Central memory CD8-positive, alpha-beta T cell (primary cell): ENCODE measurements around the gene FARS2.

ENCODE experiments used
- ATAC-seq: fragments of 150-1000 bp; cut with Tn5 transposase; replicated peaks from 2 replicates; pipeline ENCODE4 v1.10.0; 2022; ENCODE audit warnings: mild to moderate bottlenecking, moderate FRiP score, moderate number of reproducible peaks; ENCODE audit not compliant: poor library complexity, severe bottlenecking; ENCODE audit errors: extremely low read depth
- DNase-seq, 2 donors: peaks; one replicate each; pipeline ENCODE4 v3.0.0; 2021; ENCODE audit warnings: low spot score in 2 of 2
- H3K27ac Mint-ChIP-seq: one replicate; pipeline ENCODE4 v1.8.0; 2022; ENCODE audit warnings: low read depth, mild to moderate bottlenecking, moderate library complexity, mixed read lengths
- H3K27me3 Mint-ChIP-seq: one replicate; pipeline ENCODE4 v1.8.0; 2022; ENCODE audit warnings: mixed read lengths
- H3K36me3 Mint-ChIP-seq: one replicate; pipeline ENCODE4 v1.8.0; 2022; ENCODE audit warnings: mild to moderate bottlenecking, moderate library complexity, mixed read lengths; ENCODE audit not compliant: insufficient read depth
- H3K4me1 Mint-ChIP-seq: one replicate; pipeline ENCODE4 v1.8.0; 2022; ENCODE audit warnings: mixed read lengths
- H3K4me3 Mint-ChIP-seq: one replicate; pipeline ENCODE4 v1.8.0; 2022; ENCODE audit warnings: mild to moderate bottlenecking, moderate library complexity, mixed read lengths
- H3K9me3 Mint-ChIP-seq: one replicate; pipeline ENCODE4 v1.8.0; 2022; ENCODE audit warnings: mixed read lengths

The FARS2 gene

DNA sequence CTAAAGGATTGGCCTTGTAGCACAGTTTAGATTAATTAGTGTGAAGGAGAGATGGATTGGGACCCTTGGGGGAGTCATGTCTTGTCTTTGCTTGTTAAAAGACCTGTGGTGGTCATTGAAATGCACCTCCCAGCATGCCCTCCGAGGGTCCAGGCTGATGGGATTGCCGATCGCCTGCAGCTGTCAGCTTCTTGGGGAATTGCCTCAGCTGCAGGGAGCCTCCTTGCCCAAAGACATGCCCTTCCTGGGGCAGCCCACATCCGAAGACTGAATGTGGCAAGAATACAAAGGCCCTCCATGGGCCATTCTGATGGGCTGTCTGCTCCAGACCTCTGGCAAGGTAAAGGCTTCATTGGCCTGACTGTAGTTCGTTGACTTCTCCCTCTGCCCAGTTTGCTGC lies 150.7 kb downstream of the FARS2 start:
- H3K9me3 Mint-ChIP-seq, result no peaks in the 10 kb centered on the region
- DNase-seq, result no peak
- ATAC-seq, result no peak
- H3K27me3 Mint-ChIP-seq, result no peaks in the 10 kb centered on the region
- H3K36me3 Mint-ChIP-seq, result peaks cover 7% of the 10 kb centered on the region
- H3K27ac Mint-ChIP-seq, result no peak overlapping the region
- H3K4me1 Mint-ChIP-seq, result no peaks in the 10 kb centered on the region
- H3K4me3 Mint-ChIP-seq, result no peak overlapping the region

DNA sequence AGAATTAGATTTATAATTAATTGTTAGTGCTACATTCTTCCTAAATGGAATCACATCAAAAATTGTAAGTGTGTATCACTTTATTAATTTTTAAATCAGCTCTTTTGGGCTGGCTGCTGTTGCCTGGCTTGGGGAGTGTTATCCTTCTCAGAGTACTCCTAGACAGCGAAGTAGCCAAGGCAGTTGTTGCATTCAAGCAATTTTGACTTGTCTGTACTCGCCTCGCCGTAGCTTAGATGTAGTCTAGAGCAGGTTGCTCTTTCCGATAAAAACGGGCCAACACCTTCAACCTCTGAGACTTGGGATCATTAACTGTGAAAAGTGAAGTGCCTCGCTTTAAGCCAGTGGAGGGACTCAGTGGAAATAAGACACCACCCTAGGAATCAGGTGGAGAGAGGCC lies 151.3 kb downstream of the FARS2 start:
- H3K9me3 Mint-ChIP-seq, result no peaks in the 10 kb centered on the region
- H3K4me1 Mint-ChIP-seq, result peaks cover 5% of the 10 kb centered on the region
- DNase-seq, result no peak
- H3K36me3 Mint-ChIP-seq, result peaks cover 7% of the 10 kb centered on the region
- no peak for ATAC-seq
- no peaks in the 10 kb centered on the region for H3K27me3 Mint-ChIP-seq
- H3K4me3 Mint-ChIP-seq, result no peak overlapping the region
- no peak overlapping the region for H3K27ac Mint-ChIP-seq

DNA sequence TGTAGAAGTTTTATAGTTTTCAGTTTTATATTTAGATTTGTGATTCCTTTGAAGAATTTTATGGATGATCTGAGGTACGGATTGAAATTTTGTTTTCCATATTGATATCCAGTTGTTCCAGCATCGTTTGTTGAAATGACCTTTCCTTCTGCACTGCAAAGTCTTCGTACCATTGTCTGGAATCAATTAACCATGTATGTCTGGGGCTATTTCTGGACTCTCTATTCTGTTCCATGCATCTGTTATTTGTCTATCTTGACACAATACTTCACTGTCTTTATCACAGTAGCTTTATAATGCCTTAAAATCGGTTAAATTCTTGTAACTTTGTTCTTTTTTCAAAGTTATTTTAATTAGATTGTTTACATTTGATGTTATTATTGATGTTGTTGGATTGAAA lies 154.9 kb downstream of the FARS2 start:
- no peaks in the 10 kb centered on the region for H3K27me3 Mint-ChIP-seq
- H3K4me1 Mint-ChIP-seq, result peaks cover 6% of the 10 kb centered on the region
- H3K9me3 Mint-ChIP-seq, result no peaks in the 10 kb centered on the region
- H3K27ac Mint-ChIP-seq, result no peak overlapping the region
- ATAC-seq (no peak), DNase-seq (no peak)
- H3K36me3 Mint-ChIP-seq, result peaks cover 8% of the 10 kb centered on the region
- H3K4me3 Mint-ChIP-seq, result no peak overlapping the region

DNA sequence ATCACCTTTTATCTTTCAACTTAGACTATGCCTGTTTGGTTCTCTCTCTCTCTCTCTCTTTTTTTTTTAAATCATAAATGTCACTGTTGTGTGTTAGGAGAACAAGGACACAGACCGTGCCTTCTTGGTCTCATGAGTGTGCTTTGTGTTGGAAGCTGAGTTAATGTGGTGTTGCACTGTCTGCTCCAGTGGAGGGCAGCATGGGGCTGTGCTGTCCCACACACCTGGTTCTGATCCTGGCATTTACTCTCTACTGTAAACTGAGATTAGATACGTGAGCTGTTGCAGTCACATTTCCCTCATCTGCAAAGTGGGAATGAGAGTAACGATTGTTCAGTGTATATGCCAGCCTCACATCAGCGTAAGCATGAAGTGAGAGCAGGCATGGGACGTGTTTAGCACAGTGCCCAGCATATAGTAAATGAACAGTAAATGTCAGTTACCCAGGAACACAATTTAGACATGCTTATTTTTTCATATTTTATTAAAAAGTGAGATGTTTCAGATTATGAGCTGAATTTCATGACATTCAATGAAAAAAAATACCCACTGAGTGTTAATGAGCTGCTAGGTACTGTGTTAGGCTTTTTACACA lies 161.1 kb downstream of the FARS2 start:
- ATAC-seq (no peak), DNase-seq (no peak)
- H3K36me3 Mint-ChIP-seq, result peaks cover 5% of the 10 kb centered on the region
- H3K27ac Mint-ChIP-seq, result no peak overlapping the region
- no peaks in the 10 kb centered on the region for H3K9me3 Mint-ChIP-seq
- H3K27me3 Mint-ChIP-seq, result no peaks in the 10 kb centered on the region
- no peak overlapping the region for H3K4me3 Mint-ChIP-seq
- H3K4me1 Mint-ChIP-seq, result peaks cover 14% of the 10 kb centered on the region

DNA sequence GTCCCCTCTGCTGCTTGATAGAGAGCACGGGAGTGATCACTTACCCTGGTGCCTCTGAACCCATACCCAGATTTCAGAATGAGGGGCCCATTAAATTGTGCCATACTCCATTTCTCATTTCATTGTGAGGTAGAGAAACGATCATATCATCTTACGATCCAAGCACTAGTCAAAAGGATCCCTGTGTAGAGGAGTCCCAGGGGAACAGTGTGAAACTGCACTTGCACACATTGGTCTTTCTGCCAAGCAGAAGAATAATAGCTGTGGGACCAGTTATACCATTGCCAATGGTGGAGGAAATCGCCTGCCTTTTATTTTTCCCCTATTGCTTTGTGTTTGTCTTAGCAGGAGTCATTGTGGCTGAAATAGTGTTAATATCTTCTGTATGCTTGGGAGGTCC lies 161.9 kb downstream of the FARS2 start:
- no peak for DNase-seq
- H3K4me1 Mint-ChIP-seq, result peaks cover 11% of the 10 kb centered on the region
- H3K9me3 Mint-ChIP-seq, result no peaks in the 10 kb centered on the region

DNA sequence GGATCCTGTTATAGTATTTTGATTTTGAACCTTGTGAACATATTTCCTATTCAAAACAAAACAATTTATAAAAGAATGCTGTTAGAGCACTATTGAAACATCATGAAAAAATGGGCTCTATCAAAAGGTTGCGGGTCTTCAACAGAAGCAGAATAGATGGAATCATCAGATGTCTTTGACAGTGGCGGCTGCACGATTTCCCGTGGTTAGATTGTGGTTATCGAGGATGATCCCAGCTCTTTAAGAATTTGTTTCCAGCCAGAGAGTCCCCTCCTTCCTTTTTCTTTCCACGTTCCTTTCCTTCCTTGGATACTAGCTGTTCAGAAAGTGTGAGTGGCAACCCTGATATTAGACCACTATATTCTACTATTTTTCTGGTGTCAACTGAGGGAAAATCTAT lies 163.4 kb downstream of the FARS2 start:
- H3K4me1 Mint-ChIP-seq, result peaks cover 11% of the 10 kb centered on the region
- peaks cover 5% of the 10 kb centered on the region for H3K36me3 Mint-ChIP-seq
- no peak overlapping the region for H3K27ac Mint-ChIP-seq
- H3K27me3 Mint-ChIP-seq, result no peaks in the 10 kb centered on the region
- H3K9me3 Mint-ChIP-seq, result no peaks in the 10 kb centered on the region
- H3K4me3 Mint-ChIP-seq, result no peak overlapping the region
- ATAC-seq (no peak), DNase-seq (no peak)

More for the DNA sequence above, 161.9 kb downstream of the FARS2 start:
- Mint-ChIP-seq H3K27ac (no peak overlapping the region), H3K4me3 (no peak overlapping the region), H3K27me3 (no peaks in the 10 kb centered on the region), H3K36me3 (peaks cover 5% of the 10 kb centered on the region)
- ATAC-seq, result no peak

DNA sequence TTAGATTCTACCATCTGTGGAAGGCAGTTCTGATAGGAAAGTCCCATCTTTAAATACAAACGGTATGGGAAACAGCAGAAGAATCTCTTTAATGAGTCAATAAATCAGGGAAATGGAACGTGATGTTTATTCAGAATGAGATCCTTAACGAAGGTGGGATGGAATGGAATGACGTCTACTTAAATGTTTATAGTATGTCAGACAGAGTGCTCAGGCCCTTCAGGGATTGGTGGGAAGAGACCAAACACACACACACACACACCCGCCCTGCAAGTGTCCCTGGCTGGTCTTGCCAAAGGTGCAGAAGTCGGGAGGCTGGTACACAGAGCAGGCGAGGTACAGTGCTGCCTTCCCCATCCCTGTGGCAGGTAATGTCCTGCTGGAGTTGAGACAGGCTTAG lies 164.0 kb downstream of the FARS2 start:
- ATAC-seq, result no peak
- H3K36me3 Mint-ChIP-seq, result peaks cover 5% of the 10 kb centered on the region
- no peak overlapping the region for H3K27ac Mint-ChIP-seq

DNA sequence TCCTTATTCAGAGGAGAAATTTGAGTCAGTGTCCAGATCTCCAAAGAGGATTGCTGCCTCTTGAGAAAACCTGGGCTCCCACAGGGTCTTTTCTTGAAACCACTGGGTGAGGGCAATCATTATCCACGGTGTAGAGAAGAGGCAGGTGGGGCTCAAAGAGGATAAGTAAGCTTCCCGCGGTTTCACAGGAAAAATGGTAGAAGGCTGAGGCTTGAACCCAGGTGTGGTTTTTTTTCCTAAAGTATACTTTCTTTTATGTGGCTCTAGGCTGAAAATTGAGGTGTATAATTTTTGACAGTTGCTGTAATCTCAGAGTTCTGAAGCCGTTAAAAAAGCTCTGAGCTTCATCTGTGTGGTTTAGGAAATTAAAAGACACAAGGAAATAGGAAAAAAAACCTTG lies 164.5 kb downstream of the FARS2 start:
- H3K4me3 Mint-ChIP-seq, result no peak overlapping the region
- no peaks in the 10 kb centered on the region for H3K27me3 Mint-ChIP-seq
- no peaks in the 10 kb centered on the region for H3K9me3 Mint-ChIP-seq
- H3K36me3 Mint-ChIP-seq, result peaks cover 2% of the 10 kb centered on the region
- peaks cover 11% of the 10 kb centered on the region for H3K4me1 Mint-ChIP-seq
- no peak overlapping the region for H3K27ac Mint-ChIP-seq
- ATAC-seq, result no peak
- no peak for DNase-seq

More for the DNA sequence above, 164.0 kb downstream of the FARS2 start:
- H3K27me3 Mint-ChIP-seq, result no peaks in the 10 kb centered on the region
- no peak overlapping the region for H3K4me3 Mint-ChIP-seq
- DNase-seq, result no peak
- H3K9me3 Mint-ChIP-seq, result no peaks in the 10 kb centered on the region
- H3K4me1 Mint-ChIP-seq, result peaks cover 11% of the 10 kb centered on the region

DNA sequence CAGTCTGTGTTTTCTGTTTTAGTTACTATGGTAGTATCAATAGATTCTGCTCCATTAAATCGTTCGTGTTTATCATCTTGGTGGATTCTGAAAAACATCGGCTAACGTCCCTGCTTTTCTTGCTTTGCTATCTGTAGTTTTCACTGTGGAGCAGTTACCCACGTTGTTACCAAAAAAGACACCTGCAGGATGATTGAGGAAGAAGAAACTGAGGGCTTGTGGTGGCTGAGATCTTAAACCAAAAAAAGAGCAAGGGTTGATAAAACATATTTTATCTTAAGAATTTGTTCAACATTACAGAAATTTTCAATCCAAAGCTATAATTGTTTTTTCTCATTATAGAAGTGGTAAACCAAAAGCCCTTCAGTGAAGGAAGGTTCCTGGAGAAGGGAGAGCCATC lies 166.3 kb downstream of the FARS2 start:
- ATAC-seq, result no peak
- H3K4me3 Mint-ChIP-seq, result no peak overlapping the region
- peaks cover 4% of the 10 kb centered on the region for H3K36me3 Mint-ChIP-seq
- no peak overlapping the region for H3K27ac Mint-ChIP-seq
- no peak for DNase-seq
- peaks cover 5% of the 10 kb centered on the region for H3K4me1 Mint-ChIP-seq
- no peaks in the 10 kb centered on the region for H3K27me3 Mint-ChIP-seq
- no peaks in the 10 kb centered on the region for H3K9me3 Mint-ChIP-seq

DNA sequence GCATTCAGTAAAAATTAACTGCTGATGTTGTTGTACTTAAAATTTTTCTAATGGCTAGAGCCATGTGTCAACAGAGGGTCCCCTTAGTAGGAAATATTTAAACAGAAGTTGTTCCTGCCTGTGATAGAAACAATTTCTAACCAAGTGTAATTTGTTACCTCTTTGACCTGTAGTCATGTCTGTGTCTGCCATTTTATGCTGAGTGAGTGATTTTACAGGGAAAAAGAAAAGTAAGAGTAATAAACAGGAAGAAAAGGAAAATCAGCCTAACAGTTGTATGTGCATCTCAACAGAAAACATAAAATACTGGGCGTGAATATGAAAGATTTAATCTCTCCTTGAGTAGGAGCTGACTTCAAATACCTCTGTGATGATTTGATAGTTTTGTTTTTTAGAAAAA lies 172.0 kb downstream of the FARS2 start:
- DNase-seq (no peak), ATAC-seq (no peak)
- no peak overlapping the region for H3K4me3 Mint-ChIP-seq

DNA sequence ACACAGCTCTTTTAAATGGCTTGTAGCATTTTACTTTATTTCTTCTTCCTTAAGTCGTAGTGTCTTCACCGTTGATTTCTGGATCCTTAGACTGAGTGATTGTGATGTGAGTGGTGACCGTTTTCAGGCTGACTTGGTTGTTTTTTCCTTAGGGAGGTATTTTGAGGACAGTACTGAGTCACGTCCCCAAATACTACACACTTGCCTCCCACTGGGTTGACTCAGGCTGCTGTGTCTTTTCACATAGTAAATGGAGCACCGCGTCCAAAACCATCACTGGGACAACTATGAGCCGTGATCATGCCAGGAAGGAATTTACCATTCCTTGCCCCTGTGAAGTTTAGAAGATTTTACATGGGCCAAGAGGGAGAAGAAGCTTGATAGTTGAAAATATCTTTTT lies 174.1 kb downstream of the FARS2 start:
- peaks cover 16% of the 10 kb centered on the region for H3K4me1 Mint-ChIP-seq
- no peak for ATAC-seq
- H3K4me3 Mint-ChIP-seq, result no peak overlapping the region
- no peaks in the 10 kb centered on the region for H3K9me3 Mint-ChIP-seq
- H3K27ac Mint-ChIP-seq, result no peak overlapping the region
- peaks cover 3% of the 10 kb centered on the region for H3K36me3 Mint-ChIP-seq
- no peak for DNase-seq
- H3K27me3 Mint-ChIP-seq, result no peaks in the 10 kb centered on the region

More for the DNA sequence above, 172.0 kb downstream of the FARS2 start:
- Mint-ChIP-seq H3K27me3 (no peaks in the 10 kb centered on the region), H3K4me1 (peaks cover 6% of the 10 kb centered on the region), H3K36me3 (peaks cover 1% of the 10 kb centered on the region), H3K9me3 (no peaks in the 10 kb centered on the region), H3K27ac (no peak overlapping the region)

DNA sequence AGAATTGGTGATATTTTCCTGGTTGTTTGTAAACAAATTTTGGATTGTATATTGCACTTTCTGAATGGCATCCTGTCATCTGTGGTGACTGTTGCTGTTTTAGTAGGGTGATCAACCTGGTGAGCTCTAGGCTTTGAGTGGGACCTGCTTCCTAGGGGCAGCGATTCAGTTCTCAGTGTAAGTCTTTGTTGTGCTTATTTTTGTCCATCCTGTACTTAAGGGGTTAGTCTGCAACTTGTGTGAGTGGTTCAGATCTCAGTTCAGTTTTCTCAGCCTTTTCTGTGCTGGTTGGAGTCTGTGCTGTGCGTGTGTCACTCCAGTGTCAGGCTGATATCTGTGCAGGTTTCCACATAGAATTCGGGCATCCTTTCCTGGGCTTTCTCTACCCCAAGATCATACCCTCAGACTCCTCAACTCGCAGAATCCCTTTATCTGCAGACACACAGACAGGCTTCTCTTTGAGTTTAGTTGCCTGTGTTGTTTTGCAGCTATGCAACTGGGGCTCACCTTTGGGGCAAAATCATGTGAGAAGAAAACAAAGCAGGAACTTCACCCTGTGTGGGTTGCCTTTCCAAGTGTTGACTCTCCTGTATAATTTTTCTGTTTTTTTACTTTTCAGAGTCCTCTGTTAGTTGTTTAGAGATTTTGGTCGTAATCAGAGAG lies 177.7 kb downstream of the FARS2 start:
- Mint-ChIP-seq H3K27me3 (no peaks in the 10 kb centered on the region), H3K4me3 (no peak overlapping the region), H3K4me1 (peaks cover 22% of the 10 kb centered on the region), H3K36me3 (peaks cover 3% of the 10 kb centered on the region), H3K27ac (no peak overlapping the region), H3K9me3 (no peaks in the 10 kb centered on the region)
- ATAC-seq (no peak), DNase-seq (no peak)

DNA sequence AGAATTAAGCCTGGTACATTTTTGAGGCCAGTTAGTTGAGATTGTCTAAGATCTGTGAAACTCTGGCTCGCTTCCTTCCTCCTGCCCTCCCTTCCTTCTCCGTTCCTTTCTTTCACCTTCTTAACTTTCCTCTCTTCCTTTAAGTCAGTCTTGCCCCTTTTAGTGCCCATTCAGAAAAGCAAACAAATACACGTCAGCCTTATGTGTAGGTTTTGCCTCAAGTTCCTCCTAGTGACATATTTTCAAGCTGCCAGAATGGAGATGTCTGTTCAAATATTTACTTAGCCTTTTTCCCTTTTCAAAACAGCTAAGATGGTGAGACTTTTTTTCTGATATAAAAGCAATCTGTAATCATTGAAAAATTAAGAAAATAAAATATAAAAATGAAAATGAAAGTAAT lies 178.4 kb downstream of the FARS2 start:
- Mint-ChIP-seq H3K36me3 (peaks cover 3% of the 10 kb centered on the region), H3K4me3 (no peak overlapping the region), H3K27ac (no peak overlapping the region), H3K9me3 (no peaks in the 10 kb centered on the region), H3K4me1 (peaks cover 18% of the 10 kb centered on the region), H3K27me3 (no peaks in the 10 kb centered on the region)
- no peak for ATAC-seq
- no peak for DNase-seq
